HG03103 (cell line): Measurements from ENCODE around the gene ZNF488.
"Not testable (repeated sequence)": the region's sequence is repeated elsewhere in the genome, so short reads cannot be mapped to it uniquely, and the experiment has no call there.

ENCODE experiments used
- ATAC-seq: cut with Tn5 transposase; IDR thresholded peaks from one replicate; pipeline ENCODE4 v1.9.1; 2021; ENCODE audit warnings: low read depth; ENCODE audit not compliant: unreplicated experiment

The ZNF488 gene, protein sequence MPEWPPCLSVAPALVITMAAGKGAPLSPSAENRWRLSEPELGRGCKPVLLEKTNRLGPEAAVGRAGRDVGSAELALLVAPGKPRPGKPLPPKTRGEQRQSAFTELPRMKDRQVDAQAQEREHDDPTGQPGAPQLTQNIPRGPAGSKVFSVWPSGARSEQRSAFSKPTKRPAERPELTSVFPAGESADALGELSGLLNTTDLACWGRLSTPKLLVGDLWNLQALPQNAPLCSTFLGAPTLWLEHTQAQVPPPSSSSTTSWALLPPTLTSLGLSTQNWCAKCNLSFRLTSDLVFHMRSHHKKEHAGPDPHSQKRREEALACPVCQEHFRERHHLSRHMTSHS

DNA sequence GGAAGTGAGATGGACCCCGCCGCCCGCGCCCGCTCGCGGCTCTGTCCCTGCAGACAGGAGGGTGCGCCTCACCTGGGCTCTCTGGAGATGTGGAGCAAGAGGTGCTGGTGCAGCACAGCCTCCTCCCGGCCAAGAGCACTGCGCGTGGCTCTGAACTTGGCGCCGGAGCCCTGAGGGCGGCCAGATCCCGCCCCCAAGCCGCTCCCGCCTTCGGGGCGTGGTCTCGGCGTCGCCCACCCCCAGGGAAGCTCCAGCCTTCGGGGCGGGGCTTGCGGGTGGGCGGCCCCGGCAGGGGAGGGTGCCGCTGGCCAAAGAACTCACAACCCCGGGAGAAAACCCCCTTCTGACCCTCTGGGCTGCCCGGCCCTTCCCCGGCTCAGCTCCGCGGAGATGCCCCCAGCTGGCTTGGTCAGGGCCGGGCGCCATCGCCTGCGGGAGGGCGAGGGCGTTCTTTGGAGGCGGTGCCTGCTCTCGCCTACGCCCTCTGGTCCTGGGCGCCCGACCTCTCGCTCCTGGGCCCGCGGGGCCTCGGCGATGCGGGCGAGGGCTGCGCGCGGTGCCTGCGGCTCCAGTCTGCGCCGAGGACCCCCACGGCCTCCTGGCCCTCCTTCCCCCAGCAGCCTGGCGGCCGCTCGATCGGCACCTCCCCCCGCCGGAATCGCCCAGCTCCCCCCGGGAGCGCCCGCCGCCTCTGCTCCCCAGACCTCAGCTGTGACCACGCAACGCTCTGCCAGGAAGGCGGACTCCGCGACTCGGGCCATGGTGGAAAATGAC lies at the start of gene ZNF488:
Gene ZNF488 (minus strand): TSS at position 146 of the 774 bp plus-strand sequence. CDS start 15,464 bp downstream, outside the sequence.
- peak; percentile 96 for ATAC-seq

DNA sequence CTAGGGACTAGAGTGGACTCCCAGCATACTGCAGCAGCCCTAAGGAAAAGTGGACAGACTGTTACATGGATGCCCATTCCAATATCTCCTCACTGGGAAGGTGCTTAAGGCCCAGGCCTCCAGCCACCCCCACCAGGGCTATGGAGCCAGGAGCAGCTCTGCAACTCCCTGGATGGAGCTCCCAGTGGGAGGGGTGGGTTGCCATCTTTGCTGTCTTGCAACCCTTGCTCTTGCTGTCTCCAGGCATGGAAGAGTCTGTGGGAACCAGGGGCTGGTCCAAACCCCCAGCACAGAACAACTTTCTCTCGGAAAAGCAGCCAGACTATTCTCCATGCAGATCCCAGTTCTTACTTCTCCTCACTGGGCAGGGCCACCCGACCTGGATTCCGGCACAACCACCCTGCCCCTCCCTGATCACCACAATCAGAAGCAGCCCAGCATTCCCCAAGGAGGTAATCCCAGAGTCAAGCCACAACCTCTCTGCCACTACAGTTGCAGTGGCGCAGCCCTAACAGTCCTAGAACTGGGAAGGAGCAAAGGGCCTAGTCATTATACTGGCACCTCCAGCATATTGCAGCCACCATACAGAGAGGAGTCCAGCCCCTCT lies 41.8 kb upstream of the ZNF488 start:
- ATAC-seq, result no peak

DNA sequence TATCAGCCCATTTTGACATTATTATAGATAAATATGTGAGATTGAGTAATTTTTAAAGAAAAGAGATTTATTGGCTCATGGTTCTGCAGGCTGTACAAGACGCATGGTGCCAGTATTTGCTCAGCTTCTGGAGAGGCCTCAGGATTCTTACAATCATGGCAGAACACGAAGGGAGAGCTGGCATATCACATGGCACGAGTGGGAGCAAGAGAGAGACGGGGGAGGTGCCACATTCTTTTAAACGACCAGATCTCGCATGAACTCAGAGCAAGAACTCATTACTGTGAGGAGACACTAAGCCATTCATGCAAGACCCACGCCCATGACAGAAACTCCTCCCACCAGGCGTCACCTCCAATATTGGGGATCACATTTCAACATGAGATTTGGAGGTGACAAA lies 40.1 kb upstream of the ZNF488 start:
- no peak for ATAC-seq

DNA sequence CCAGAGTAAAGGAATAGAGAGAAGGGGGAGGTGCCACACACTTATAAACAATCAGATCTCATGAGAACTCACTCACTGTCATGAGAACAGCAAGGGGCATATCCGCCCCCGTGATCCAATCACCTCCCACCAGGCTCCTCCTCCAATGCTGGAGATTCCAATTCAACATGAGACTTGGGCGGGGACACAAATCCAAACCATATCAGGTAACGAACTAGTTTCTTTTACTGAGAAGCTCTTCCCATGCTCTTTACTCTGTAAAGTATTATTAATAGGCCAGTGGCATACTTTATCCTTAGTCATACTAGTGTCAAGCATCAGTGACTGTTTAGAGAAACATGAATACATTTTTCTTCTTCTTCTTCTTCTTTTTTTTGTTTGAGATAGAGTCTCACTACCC lies 39.4 kb upstream of the ZNF488 start:
- no peak for ATAC-seq

DNA sequence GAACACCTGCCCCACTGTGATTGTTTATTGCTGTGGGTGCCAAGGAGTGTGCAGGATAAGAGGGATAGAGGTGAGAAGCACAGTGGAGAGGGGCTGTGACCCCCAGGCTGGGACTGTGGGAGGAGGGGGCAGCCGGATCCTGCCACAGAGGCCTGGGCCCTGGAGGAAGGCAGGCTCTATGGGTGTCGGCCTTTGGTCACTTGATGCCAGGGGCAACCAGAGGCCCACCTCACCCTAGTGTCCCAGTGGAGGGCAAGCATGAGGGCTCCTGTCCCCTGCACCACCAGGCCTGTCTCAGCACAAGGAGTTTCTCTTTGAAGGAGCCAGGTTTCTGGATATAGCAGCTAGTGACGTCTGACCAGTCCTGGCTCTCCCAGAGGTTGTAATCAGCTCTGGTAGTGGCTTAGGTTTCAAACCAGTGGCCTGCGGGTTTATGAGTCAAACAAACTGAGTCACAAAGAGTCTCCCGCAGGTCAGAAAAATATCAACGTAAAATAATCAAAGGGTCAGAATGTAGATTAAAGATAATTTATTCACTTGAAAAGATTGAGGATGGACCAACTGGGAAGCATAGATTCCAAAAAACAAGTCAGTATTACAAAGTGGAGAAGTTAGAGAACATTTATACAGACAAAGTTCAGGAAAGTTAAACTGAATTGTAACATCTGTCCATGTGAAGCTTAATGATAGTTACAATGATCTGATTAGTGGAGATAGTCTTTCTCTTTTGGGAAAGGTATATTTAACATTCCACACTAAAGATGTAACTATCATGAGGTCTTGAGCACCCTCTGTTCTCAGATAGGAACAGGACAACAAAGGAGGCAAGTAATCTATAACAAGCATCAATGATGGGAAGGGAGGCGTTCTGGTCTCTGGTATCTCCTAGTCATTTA lies 37.2 kb upstream of the ZNF488 start:
- no peak for ATAC-seq

DNA sequence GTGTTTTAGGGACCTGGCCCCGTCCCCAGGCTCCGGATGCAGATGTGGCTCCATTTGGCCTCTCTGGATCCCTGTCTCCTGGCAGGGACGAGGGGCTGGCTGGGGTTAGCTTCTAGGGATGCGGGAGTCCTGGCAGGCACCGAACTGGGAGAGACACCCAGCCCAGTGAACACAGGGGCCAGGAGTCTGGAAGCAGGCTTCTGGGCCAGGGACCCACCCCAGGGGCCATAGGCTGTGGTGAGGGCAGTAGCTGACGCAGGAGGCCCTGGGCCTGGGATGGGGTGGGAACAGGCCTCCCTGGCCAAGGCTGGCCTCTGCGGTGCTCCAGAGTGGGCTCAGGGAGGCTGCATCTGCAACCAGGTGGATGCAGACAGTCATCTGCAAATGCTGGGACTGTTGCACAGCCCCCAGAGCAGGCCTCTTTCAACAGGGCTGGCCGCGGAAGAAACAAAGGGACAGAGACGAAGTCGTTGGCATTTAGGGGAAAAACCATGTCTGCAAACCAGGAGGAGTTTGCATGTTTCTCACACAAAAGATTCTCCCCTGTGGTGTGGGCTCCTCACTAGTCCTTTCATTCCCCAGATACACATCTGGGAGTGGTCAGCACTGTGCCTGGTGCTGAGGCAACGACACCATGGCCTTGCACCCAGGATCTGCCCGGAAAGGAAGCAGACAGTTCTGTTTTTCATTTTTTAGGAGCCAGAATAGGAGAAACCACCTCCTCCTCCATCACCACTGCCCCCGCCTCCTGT lies 36.4 kb upstream of the ZNF488 start:
- no peak for ATAC-seq

DNA sequence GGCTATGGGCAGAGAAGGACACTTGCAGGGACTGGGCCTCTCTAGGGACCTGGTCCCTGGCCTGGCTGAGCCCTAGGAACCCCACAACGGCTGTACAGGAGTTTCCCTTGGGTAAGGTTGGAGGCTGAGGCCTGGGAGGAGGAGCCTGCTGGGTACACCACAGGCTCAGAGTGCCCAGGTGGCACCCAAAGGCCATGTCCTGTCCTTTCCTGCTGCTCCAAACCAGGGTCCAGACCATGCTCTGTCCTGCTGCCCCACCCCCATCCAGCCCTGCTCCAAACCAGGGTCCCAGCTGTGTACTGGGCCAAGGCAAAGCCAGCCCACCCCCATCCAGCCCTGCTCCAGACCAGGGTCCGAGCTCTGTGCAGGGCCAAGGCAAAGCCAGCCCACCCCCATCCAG lies 35.3 kb upstream of the ZNF488 start:
- ATAC-seq, result no peak

DNA sequence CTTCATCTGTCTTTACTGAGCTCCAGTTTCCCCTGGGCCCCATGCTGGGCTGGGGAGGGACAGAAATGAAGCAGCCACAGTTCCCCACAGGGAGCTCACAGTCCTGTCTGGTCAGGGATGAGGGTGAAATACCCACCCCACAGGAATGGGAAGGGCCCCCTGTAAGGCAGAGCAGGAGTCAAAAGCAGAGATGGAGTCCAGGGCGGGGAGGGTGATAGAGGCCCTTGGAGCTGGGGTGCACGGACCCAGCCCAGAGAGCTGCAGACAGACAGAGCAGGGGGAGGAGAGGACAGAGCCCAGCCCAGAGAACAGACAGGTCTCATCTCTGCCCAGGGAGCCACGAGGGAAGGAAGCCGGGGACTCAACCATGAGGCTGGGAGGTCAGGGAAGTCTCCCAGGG lies 34.9 kb upstream of the ZNF488 start:
- ATAC-seq, result no peak

DNA sequence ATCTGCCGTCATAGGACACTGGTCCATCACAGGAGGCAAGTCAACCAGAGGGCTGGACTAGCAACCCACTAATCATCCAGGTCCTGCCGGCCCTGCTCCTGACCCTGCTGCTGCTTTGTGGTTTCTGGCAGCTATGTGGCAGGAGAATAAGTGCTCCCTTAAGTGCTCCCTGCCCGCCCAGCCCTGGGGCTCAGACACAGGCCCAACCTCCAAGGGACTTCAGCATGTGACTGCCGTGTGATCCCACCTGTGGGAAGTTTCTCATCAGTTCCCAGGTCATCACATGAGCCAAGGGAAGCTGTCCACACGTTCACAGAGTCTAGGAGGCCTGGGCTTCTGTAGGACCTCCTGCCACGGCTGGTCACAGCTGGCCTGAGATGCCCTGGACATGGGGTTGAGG lies 34.2 kb upstream of the ZNF488 start:
- ATAC-seq, result no peak

DNA sequence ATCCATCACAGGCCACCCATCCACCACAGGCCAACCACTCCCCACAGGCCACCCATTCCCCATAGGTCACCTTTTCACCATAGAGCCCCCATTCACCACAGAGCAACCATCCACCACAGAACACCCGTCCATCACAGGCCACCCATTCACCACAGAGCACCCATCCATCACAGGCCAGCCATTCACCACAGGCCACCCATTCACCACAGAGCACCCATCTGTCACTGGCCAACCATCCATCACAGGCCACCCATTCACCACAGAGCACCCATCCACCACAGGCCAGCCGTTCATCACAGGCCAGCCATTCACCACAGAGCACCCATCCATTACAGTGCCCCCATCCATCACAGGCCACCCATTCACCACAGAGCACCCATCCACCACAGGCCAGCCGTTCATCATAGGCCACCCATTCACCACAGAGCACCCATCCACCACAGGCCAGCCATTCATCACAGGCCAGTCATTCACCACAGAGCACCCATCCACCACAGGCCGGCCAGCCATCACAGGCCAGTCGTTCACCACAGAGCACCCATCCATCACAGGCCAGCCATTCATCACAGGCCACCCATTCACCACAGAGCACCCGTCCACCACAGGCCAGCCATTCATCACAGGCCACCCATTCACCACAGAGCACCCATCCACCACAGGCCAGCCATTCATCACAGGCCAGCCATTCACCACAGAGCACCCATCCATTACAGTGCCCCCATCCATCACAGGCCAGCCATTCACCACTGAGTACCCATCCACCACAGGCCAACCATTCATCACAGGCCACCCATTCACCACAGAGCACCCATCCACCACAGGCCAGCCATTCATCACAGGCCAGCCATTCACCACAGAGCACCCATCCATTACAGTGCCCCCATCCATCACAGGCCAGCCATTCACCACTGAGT lies 32.5 kb upstream of the ZNF488 start:
- ATAC-seq, result not testable (repeated sequence)

DNA sequence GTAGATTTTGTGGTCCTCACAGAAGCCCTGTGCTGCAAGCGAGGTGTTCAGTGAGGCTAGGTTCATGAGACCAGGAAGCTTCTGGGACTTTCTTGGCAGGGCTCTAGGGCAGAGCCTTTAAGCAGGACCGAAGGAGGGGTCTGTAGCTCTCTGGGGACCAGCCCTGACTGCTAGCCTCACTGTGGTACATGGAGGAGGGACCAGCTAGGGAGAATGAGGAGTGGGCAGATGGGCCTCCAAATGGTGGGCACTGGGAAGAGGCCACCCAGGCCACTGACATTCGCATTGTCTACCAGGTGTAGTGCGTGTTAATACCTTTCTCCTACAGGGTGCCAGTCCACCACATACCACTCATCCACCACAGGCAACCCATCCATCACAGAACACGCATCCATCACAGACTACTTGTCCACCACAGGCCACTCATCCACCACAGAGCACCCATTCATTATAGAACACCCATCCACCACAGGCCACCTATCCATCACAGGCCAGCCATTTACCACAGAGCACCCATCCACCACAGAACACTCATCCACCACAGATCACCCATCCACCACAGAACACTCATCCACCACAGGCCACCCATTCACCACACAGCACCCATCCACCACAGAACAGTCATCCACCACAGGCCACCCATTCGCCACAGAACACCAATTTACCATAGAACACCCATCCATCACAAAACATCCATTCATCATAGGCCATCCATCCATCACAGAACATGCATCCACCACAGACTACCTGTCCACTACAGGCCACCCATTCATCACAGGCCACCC lies 31.6 kb upstream of the ZNF488 start:
- ATAC-seq, result no peak

DNA sequence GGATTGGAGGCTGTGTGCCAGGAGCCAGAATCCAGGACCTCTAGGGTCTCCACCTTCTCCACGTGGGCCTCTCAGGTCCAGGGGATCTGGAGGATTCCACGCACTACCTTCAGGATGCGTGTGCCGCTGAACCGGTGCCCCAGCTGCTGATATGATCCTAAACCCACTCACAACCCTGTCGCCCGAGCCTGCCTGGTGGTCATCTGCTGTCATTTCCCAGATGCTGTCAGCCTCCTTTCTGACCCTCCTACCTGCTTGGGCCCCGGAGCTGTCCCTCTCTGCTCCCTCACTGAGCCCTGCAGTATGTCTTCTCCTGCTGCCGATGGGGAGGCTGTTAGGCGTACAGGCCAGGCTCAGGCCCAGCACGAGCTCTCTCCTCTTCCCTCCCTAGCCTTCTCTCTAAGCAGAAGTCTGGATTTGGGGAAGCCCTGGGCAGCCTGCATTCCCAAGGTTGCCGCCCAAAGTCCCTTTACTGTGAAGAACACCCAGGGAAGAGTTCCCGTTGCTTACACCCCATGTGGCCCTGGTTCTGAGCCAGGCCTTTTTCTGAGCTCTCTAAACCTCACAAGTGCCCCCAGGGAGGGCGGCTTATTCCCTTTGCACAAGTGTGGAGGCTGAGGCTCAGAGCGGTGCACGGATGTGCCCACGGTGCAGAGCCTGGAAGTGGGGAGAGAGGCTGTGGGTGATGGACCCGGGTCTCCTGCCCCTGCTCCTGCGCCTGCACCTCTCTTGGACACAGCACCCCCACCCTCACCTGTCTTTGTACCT lies 30.8 kb upstream of the ZNF488 start:
- no peak for ATAC-seq

DNA sequence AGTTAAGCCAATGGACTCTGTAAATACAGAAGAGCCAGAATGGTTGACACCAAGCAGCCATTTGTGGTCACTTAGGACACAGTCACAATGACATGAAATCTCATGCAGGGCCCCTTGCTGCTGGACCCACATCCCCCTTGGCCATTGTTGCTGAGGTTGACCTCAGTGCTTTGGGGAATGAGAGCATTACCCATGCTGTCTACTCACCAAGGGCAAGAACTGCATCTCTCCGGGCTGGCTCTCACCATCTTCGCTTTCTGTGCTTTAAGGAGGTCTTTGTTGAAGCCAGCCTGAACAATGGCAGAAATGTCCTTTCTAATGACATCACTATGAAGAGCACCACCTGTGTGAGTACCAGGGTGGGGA lies 30.1 kb upstream of the ZNF488 start:
- no peak for ATAC-seq

DNA sequence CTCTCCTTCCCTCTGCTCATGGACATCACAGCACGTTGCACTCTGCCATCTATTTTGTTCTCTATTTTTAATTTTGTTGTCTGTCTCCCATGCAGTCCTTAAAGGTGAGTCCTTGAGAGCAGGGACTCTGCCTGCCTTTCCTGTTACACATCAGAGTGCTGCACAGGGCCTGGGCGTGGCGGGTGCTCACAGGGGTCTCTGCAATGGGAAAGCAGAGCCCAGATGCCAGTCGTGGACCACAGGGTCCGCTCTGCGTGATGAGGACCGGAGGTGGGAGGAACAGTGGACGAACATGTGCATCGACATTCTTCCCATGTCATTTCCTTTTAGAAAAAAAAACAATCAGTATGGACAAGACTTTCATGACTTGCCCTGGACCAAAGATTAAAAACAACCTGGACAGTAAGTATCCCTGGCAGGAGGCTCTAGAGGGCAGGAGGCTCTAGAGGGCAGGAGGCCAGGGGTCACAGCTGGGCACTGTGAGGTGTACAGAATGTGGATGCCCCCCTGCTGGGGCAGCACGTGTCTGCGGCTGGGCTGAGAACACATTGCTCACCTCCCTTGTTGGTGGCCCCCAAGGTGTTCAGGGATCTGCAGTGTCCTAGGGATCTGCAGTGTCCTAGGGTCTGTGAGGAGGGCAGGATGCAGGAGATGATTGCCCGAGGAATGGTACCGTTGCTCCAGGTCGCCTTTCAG lies 29.6 kb upstream of the ZNF488 start:
- no peak for ATAC-seq

DNA sequence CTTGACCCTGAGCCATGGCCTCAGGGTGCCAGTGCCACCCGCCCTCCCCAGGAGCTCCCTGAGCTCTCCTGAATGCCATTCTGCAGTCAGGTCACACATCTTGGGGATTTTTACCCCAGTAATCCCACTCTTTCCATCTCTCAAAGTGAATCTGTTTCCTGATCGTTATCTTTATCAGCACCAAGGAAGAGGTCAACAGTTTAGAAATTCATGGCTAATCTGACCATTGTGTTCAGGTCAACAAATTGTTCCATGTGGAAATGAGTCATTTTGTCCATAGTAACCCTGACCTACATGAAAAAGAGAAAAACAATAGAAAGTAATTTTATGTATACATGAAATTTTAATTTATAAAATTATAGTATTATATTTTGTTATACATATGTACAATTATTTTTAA lies 28.8 kb upstream of the ZNF488 start:
- ATAC-seq, result no peak

DNA sequence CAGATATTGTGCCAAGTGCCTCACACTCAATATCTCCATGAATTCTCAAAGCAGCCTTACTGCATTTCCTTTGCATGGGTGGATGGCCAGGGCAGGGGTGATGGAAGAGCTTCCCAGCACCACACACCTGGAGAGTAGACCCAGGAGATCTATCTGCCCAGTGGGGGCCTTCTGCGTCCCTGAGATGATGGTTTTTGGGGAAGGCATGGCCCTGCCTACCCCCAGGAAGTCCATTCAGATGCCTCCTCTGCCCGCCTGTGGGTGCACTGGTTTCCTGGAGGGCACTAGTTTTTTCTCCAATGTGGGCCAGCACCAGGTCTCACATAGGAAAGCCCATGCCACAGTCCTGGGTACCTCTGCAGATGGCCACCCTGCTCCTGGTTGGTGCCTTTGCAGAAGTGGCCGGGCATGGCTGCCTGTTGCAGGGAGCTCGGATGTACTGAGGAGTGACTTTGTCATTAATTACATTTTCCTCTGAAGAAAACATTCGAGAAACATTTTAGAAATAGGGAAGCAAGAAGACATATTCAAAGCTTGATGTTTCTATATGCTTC lies 28.2 kb upstream of the ZNF488 start:
- ATAC-seq, result no peak

DNA sequence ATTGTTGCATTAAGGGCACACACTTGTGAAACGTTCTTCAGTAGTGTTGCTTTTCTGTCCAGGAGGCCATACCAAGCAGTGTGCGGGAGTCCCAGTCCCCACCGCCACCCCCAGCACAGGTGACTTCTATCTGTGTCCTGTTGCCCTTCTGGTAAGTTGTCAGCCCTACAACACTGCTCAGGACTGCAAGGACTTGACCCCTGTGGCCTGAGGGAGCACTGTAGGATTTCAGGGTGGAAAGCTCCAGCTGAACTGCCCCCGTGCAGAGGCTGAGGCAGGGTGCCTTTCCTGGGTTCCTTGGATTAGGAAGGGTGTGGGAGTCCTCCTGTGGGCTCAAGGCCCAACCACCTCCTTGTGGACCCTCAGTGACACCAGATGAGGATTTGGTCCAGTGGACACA lies 26.8 kb upstream of the ZNF488 start:
- ATAC-seq, result no peak
